ENCODE measurements around the gene ARL14EP.

ARL14EP gene

DNA sequence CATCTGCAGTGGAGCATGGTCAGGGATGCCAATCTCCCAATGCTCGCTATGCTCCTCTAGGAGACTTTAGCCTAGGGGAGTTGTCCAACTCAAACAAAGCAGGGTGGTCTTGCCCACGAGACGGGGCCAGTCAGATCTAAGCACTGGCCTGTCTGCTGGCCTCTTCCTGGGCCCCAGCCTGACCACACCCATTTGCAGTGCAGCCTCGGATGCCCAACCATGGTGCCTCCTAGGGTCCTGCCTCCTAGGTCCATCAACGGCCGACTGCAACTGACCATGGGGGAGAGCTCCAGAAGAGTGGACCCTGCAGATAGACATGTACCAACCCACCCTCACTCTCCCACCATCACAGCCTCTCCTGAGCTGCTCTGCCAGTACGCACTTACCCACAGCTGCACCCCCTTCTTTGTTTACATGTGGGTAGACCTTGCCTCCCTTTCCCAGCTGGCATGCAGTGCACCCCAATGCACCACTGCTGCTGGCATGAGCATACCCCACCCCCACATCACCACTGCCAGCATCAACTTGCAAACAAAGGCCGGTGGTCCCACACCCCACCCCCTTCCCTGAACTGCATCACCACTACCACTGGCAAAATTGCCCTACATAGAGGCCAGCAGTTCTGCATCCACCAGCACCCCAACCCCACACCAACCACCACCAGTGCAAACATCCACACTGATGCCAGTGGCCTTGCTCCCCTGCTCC lies 27.6 kb upstream of the ARL14EP start:
- Histone ChIP-seq H3K4me2 (ENCODE audit: low read length) (no peak overlapping the region), H3K4me1 (ENCODE audit: insufficient read depth, low read length, severe bottlenecking) (no peaks in the 10 kb centered on the region), H3K27ac (ENCODE audit: low read depth, low read length, poor library complexity, severe bottlenecking) (no peak overlapping the region), H2AFZ (ENCODE audit: low read length) (no peak overlapping the region), H4K20me1 (ENCODE audit: insufficient read depth, low read length) (no peaks in the 10 kb centered on the region), H3K79me2 (ENCODE audit: insufficient read depth, low read length) (no peaks in the 10 kb centered on the region), H3K36me3 (ENCODE audit: insufficient read depth, low read length) (no peaks in the 10 kb centered on the region), H3F3A (ENCODE audit: insufficient read depth, low read length) (no peaks in the 10 kb centered on the region), H3K27me3 (ENCODE audit: insufficient read depth, low read length) (no peaks in the 10 kb centered on the region), H3K4me3 (ENCODE audit: low read depth, low read length, poor library complexity, severe bottlenecking) (no peak overlapping the region), H3K9ac (ENCODE audit: low read length) (no peak overlapping the region), H3K9me3 (ENCODE audit: low read length) (no peaks in the 10 kb centered on the region), H3K9me2 (ENCODE audit: low read depth, low read length) (no peaks in the 10 kb centered on the region)
- no peak for TF ChIP-seq EZH2 (IDR thresholded peaks at IDR 0.05; ENCODE audit: borderline replicate concordance, low read length)
- TF ChIP-seq, protein P1, sequence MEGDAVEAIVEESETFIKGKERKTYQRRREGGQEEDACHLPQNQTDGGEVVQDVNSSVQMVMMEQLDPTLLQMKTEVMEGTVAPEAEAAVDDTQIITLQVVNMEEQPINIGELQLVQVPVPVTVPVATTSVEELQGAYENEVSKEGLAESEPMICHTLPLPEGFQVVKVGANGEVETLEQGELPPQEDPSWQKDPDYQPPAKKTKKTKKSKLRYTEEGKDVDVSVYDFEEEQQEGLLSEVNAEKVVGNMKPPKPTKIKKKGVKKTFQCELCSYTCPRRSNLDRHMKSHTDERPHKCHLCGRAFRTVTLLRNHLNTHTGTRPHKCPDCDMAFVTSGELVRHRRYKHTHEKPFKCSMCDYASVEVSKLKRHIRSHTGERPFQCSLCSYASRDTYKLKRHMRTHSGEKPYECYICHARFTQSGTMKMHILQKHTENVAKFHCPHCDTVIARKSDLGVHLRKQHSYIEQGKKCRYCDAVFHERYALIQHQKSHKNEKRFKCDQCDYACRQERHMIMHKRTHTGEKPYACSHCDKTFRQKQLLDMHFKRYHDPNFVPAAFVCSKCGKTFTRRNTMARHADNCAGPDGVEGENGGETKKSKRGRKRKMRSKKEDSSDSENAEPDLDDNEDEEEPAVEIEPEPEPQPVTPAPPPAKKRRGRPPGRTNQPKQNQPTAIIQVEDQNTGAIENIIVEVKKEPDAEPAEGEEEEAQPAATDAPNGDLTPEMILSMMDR (IDR thresholded peaks at IDR 0.05; ENCODE audit: low read length), result no peak

DNA sequence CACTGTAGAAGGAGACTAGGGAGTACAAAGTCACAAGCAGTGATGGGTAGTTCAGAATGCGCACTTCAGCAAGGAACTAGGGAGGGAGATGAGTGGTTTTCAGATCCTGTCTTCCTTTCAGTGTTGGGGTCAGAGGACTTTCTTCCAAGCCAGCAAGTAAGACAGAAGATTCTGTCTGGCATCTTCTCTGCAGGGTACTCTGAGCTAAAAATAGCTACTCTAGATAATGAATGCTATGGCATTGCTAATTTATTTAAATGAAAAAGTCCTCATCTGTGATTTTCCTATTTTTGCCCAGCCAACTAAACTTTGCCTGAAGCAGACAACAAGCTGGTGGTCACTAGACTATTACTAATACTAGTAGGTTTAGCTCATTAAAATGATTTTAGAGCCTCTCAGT lies 18.3 kb upstream of the ARL14EP start:
- no peaks in the 10 kb centered on the region for H3K79me2 ChIP-seq (ENCODE audit: insufficient read depth, low read length)
- 0 out of 2 replicates have a peak, but pooled peaks cover 4% of the 10 kb centered on the region for H3K27me3 ChIP-seq (ENCODE audit: insufficient read depth, low read length)
- no peak overlapping the region for H3K4me2 ChIP-seq (ENCODE audit: low read length)
- no peak overlapping the region for H2AFZ ChIP-seq (ENCODE audit: low read length)
- no peaks in the 10 kb centered on the region for H3K9me3 ChIP-seq (ENCODE audit: low read length)
- no peak overlapping the region for H3K9ac ChIP-seq (ENCODE audit: low read length)
- H3K4me1 ChIP-seq (ENCODE audit: insufficient read depth, low read length, severe bottlenecking), result no peaks in the 10 kb centered on the region
- no peak overlapping the region for H3K27ac ChIP-seq (ENCODE audit: low read depth, low read length, poor library complexity, severe bottlenecking)
- H3K36me3 ChIP-seq (ENCODE audit: insufficient read depth, low read length), result no peaks in the 10 kb centered on the region
- no peaks in the 10 kb centered on the region for H4K20me1 ChIP-seq (ENCODE audit: insufficient read depth, low read length)
- H3F3A ChIP-seq (ENCODE audit: insufficient read depth, low read length), result no peaks in the 10 kb centered on the region
- H3K4me3 ChIP-seq (ENCODE audit: low read depth, low read length, poor library complexity, severe bottlenecking), result no peak overlapping the region
- H3K9me2 ChIP-seq (ENCODE audit: low read depth, low read length), result no peaks in the 10 kb centered on the region
- TF ChIP-seq, protein P1 (IDR thresholded peaks at IDR 0.05; ENCODE audit: low read length), result no peak
- TF ChIP-seq EZH2 (IDR thresholded peaks at IDR 0.05; ENCODE audit: borderline replicate concordance, low read length), result no peak

DNA sequence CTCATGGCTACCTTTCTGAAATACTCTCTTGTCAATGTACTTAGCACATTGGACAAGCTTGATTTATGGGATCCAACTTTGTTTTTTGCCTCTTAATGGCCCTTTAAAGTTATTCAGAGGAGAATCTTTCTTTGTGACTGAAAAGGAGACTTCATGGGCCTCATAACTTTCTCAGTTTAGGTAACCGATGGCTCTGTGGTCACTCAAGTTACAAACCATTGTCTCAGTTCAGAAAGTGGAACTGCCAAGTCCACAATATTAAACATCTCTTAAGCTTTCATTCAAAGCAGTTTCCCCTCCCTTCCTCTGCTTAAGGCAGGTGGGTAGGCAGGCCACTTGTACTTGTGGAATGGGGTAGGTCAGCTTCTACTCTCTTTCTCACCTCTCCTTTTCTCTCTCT lies 12.3 kb upstream of the ARL14EP start:
- Histone ChIP-seq H4K20me1 (ENCODE audit: insufficient read depth, low read length) (no peaks in the 10 kb centered on the region), H3K9me2 (ENCODE audit: low read depth, low read length) (no peaks in the 10 kb centered on the region), H3K79me2 (ENCODE audit: insufficient read depth, low read length) (no peaks in the 10 kb centered on the region), H3K4me1 (ENCODE audit: insufficient read depth, low read length, severe bottlenecking) (no peaks in the 10 kb centered on the region), H3K27me3 (ENCODE audit: insufficient read depth, low read length) (no peaks in the 10 kb centered on the region), H3K4me3 (ENCODE audit: low read depth, low read length, poor library complexity, severe bottlenecking) (no peak overlapping the region), H3K4me2 (ENCODE audit: low read length) (no peak overlapping the region), H2AFZ (ENCODE audit: low read length) (no peak overlapping the region), H3K36me3 (ENCODE audit: insufficient read depth, low read length) (no peaks in the 10 kb centered on the region; the same call in 1 of the 2 replicates), H3K27ac (ENCODE audit: low read depth, low read length, poor library complexity, severe bottlenecking) (no peak overlapping the region), H3K9ac (ENCODE audit: low read length) (no peak overlapping the region), H3K9me3 (ENCODE audit: low read length) (peaks cover 4% of the 10 kb centered on the region; the same call in 1 of the 2 replicates), H3F3A (ENCODE audit: insufficient read depth, low read length) (no peaks in the 10 kb centered on the region)
- TF ChIP-seq EZH2 (IDR thresholded peaks at IDR 0.05; ENCODE audit: borderline replicate concordance, low read length), result no peak
- TF ChIP-seq, protein P1 (IDR thresholded peaks at IDR 0.05; ENCODE audit: low read length), result no peak

Measured in OCI-LY1 (cell line).